ENCODE results near the gene ACACB. TPM values are rescaled to one million over a fixed set of nuclear protein-coding genes. Genes with fewer than 3 reads are reported as not detected.
A peak's percentile ranks its signal among the peaks of the same experiment; 100 is the strongest.

The ACACB gene
- total RNA-seq, 2 donors from 2014 or later = 37.5 to 51.3 TPM

DNA sequence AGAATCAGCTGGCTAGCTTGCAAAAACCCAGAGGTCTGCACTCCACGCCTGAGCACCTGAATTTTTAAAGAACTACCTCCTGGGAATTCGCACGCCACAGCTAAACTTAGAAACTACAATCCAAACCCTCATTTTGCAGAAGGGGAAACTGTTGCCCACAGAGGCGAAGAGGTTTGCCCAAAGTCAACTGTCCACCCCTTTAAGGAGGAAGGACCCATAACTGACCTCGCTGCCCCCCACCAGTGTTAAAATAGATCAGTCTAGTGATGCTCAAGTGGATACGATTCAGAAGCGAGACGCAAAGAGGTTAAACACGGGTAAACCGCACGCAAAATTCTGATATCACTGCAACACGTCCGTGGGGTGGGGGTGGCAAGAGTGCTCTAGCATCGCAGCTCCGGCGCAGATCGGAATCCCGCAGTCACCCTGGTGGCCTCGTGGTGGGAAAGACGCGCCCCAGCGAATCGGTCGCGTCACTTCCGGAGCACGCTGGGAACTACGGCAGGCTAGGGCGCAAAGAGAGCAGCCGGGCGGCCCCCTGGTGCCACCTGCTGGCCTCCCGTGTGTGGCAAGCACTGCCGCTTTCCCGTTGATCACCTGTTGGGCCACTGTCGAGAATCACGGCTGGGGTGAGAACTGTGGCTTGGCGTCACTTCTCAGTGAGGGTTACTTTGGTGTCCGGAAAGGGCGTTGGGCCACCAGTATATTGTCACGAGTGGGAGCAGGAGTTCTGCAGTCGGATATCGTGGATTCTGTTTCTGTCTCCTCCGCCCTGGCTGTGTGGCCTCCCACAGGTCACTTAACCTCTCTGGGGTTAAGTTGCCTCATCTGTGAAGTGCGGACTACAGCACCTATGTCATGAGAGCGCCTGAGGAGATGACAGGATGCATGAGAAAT lies 23.1 kb upstream of the ACACB start, which contains the start of gene ALKBH2:
Gene ALKBH2, minus strand, starts transcription at position 451 of the 897 bp plus-strand sequence. CDS start 686 bp downstream, outside the sequence.
- peak; percentile 72 for DNase-seq (ENCODE audit: low spot score)
- no peaks in the 10 kb centered on the region for H3K9me3 ChIP-seq
- peak within 1 kb of the TSS; percentile 78 for H3K4me3 ChIP-seq
- peak; percentile 98 for TF ChIP-seq CTCF (IDR thresholded peaks at IDR 0.05)
- H3K36me3 ChIP-seq = peaks cover 7% of the 10 kb centered on the region
- peaks cover 10 to 23% of the 10 kb centered on the region in 2 donors for H3K4me1 ChIP-seq (ENCODE audit: control insufficient read depth in 1 of 2, low read depth in 2 of 2)
- H3K27me3 ChIP-seq (replicated peaks; ENCODE audit: insufficient read depth) = no peaks in the 10 kb centered on the region
- peak within 1 kb of the TSS; percentile 63 to 74 for H3K27ac ChIP-seq
- peak; percentile 64 for ATAC-seq (ENCODE audit: insufficient number of reproducible peaks, low FRiP score, low read depth)

DNA sequence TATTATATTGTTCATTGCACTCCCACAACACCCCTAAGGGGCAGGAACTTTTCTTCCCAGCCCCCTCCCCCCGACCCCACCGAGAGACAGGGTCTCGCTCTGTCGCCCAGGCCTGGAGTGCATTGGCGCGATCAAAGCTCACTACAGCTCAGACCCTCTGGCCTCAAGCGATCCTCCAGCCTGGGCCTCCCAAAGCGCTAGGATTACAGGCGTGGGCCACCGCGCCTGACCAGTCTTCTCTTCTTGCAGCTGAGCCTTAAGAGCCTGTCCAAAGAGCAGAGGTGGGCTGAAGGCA lies 19.3 kb upstream of the ACACB start:
- Histone ChIP-seq H3K4me1 (ENCODE audit: control insufficient read depth in 1 of 2, low read depth in 2 of 2) (peaks cover 21 to 38% of the 10 kb centered on the region in 2 donors), H3K9me3 (no peaks in the 10 kb centered on the region), H3K36me3 (no peaks in the 10 kb centered on the region), H3K27ac (no peak overlapping the region), H3K27me3 (replicated peaks; ENCODE audit: insufficient read depth) (no peaks in the 10 kb centered on the region), H3K4me3 (no peak overlapping the region)
- no peak for TF ChIP-seq CTCF (IDR thresholded peaks at IDR 0.05)
- no peak for ATAC-seq (ENCODE audit: insufficient number of reproducible peaks, low FRiP score, low read depth)
- DNase-seq (ENCODE audit: low spot score) = no peak

GRCh38 chr12:109097435-109098182 lies 18.8 kb upstream of the ACACB start, which contains the start of gene UNG:
TSS of gene UNG (plus strand) at chr12:109097597. CDS start at chr12:109097680, 83 bp downstream.
- no peak for TF ChIP-seq CTCF (IDR thresholded peaks at IDR 0.05)
- ATAC-seq (ENCODE audit: insufficient number of reproducible peaks, low FRiP score, low read depth) (peak; percentile 87), DNase-seq (ENCODE audit: low spot score) (peak; percentile 89)
- H3K4me3 ChIP-seq = peak within 1 kb of the TSS; percentile 83
- H3K27ac ChIP-seq = peak within 1 kb of the TSS; percentile 82 to 85
- H3K27me3 ChIP-seq (replicated peaks; ENCODE audit: insufficient read depth) = no peaks in the 10 kb centered on the region
- no peaks in the 10 kb centered on the region for H3K9me3 ChIP-seq
- peaks cover 17 to 32% of the 10 kb centered on the region in 2 donors for H3K4me1 ChIP-seq (ENCODE audit: control insufficient read depth in 1 of 2, low read depth in 2 of 2)
- H3K36me3 ChIP-seq = no peaks in the 10 kb centered on the region

GRCh38 chr12:109098183-109098604 lies 18.2 kb upstream of the ACACB start:
- peak overlapping the region; percentile 83 for H3K4me3 ChIP-seq
- H3K27ac ChIP-seq = peak overlapping the region; percentile 82 to 85
- TF ChIP-seq CTCF (IDR thresholded peaks at IDR 0.05) = no peak
- no peaks in the 10 kb centered on the region for H3K9me3 ChIP-seq
- peak; percentile 36 for ATAC-seq (ENCODE audit: insufficient number of reproducible peaks, low FRiP score, low read depth)
- peaks cover 5% of the 10 kb centered on the region for H3K36me3 ChIP-seq
- no peak for DNase-seq (ENCODE audit: low spot score)
- peaks cover 16 to 28% of the 10 kb centered on the region in 2 donors for H3K4me1 ChIP-seq (ENCODE audit: control insufficient read depth in 1 of 2, low read depth in 2 of 2)
- no peaks in the 10 kb centered on the region for H3K27me3 ChIP-seq (replicated peaks; ENCODE audit: insufficient read depth)

GRCh38 chr12:109098651-109099050 lies 17.7 kb upstream of the ACACB start:
- H3K27ac ChIP-seq = peak overlapping the region; percentile 82 to 85
- H3K36me3 ChIP-seq = peaks cover 7% of the 10 kb centered on the region
- peaks cover 16 to 28% of the 10 kb centered on the region in 2 donors for H3K4me1 ChIP-seq (ENCODE audit: control insufficient read depth in 1 of 2, low read depth in 2 of 2)
- TF ChIP-seq CTCF (IDR thresholded peaks at IDR 0.05) = no peak
- H3K27me3 ChIP-seq (replicated peaks; ENCODE audit: insufficient read depth) = no peaks in the 10 kb centered on the region
- H3K4me3 ChIP-seq = peak overlapping the region; percentile 83
- no peak for DNase-seq (ENCODE audit: low spot score)
- H3K9me3 ChIP-seq = no peaks in the 10 kb centered on the region
- no peak for ATAC-seq (ENCODE audit: insufficient number of reproducible peaks, low FRiP score, low read depth)
